HG03457 (cell line): Measurements from ENCODE around the gene SEMA4F.
A peak's percentile ranks its signal among the peaks of the same experiment; 100 is the strongest.
"Not testable (repeated sequence)": the region's sequence is repeated elsewhere in the genome, so short reads cannot be mapped to it uniquely, and the experiment has no call there.

Experiments
- ATAC-seq: cut with Tn5 transposase; IDR thresholded peaks from one replicate; pipeline ENCODE4 v1.9.1; 2021; ENCODE audit warnings: moderate number of reproducible peaks; ENCODE audit not compliant: unreplicated experiment

SEMA4F gene, protein sequence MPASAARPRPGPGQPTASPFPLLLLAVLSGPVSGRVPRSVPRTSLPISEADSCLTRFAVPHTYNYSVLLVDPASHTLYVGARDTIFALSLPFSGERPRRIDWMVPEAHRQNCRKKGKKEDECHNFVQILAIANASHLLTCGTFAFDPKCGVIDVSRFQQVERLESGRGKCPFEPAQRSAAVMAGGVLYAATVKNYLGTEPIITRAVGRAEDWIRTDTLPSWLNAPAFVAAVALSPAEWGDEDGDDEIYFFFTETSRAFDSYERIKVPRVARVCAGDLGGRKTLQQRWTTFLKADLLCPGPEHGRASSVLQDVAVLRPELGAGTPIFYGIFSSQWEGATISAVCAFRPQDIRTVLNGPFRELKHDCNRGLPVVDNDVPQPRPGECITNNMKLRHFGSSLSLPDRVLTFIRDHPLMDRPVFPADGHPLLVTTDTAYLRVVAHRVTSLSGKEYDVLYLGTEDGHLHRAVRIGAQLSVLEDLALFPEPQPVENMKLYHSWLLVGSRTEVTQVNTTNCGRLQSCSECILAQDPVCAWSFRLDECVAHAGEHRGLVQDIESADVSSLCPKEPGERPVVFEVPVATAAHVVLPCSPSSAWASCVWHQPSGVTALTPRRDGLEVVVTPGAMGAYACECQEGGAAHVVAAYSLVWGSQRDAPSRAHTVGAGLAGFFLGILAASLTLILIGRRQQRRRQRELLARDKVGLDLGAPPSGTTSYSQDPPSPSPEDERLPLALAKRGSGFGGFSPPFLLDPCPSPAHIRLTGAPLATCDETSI

DNA sequence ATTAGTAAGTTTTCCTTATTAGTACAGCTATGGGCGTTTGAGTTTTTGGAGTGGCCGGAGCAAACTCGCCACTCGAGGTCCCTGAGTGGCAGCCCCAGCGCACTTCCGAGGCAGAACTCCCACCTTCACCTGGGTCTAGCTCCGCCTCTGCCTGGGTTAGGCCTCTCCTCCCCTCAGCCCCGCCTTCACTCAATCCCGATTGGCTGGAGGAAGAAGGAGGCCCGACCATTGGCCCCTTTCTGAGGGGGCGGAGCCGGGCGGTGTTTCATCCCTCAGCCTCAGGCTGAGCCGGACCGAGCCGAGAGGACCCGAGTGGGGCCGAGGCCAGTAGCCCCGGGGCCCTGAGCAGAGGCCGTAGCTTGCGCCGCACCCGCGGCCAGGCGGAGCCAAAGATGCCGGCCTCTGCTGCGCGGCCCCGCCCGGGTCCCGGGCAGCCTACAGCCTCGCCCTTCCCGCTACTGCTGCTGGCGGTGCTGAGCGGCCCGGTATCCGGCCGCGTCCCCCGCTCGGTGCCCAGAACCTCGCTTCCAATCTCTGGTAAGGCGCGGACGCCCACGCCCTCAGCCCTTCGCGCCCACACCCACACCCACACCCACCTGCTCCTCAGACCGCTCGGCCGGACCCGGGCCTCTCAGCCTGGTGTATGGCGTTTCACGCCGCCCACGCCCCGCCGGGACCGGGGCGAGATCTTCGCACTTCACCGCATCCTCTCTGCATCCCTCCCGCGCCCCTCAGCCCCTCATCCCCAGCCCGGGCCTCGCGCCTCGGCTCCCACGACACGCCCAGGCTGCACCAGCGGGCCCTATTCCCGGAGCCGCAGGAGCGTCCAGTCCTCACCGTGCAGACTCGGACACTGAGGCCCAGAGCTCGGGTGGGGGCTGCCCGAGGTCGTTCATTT lies at the start of gene SEMA4F:
TSS of gene SEMA4F (plus strand) at position 263 of the 898 bp plus-strand sequence. CDS start at position 393, 130 bp downstream.
- peak; percentile 99 for ATAC-seq

- ATAC-seq = no peak
Observed at GRCh38 chr2:74606927-74607326, 47.1 kb upstream of the SEMA4F start.

DNA sequence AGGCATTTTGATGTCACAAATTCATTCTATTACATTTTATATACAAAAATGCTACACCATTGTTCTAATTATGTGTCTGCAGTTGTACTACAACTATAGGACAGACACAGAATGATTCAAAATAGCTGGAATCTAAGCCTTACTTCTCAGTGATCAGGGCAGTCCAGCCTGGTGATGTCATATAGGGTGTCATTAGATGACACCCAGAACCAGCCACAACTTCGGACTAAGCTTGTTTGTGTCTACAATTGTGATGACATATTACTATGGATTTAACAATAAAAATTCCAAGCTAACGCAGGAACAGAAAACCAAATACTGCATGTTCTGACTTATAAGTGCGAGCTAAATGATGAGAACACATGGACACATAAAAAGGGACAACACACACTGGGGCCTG lies 36.9 kb upstream of the SEMA4F start:
- no peak for ATAC-seq

- no peak for ATAC-seq
Observed at GRCh38 chr2:74618410-74619083, 35.5 kb upstream of the SEMA4F start.

- ATAC-seq = no peak
Observed at GRCh38 chr2:74619651-74620297, 34.3 kb upstream of the SEMA4F start.

DNA sequence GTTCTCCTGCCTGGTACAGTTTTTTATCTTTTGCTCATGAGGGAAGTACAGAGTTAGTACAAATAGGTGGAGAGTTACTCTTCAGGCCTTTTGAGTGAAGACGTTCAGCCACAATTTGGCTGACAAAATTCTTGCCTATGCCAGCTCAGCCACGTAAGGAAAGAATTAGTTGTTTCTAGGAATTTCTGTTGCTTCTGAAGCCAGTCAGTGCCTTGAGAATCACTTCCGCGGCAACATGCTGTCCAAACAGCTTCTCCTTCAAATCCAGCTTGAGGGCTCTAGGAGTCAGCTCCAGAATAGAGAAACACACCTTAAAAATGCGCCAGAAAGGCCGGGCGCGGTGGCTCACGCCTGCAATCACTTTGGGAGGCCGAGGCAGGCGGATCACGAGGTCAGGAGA lies 33.4 kb upstream of the SEMA4F start:
- ATAC-seq = no peak

DNA sequence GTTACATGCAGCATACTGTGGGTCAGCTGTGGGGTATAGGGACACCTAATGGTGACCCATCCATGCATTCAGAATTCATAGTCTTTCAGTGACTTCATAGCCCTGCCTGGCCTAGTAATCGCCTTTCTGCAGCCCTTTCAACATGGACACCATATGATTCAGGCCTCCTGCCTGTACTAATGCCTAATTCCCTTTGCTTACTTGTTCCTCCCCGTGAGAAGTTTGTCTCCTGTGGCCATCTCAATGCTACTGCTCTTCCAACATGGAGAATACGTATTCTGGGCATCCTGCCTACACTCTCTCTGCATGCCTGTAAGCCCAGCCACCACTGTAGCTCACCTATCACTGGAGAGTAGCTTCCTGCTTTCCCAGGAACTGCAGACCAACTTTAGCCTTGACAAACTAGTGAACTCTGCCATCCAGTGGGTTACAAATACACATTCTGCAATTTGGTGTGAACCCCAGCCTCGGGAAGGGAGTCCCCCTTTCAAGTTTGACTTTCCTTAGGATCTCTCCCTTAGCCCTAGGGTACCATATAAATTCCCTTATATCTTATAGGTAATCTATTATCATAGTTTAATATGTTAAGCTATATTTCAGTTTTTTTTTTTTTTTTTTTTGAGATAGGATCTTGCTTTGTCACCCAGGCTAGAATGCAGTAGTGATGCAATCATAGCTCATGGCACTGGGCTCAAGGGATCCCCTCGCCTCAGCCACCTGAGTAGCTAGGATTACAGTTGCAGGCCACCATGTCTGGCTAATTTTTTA lies 28.2 kb upstream of the SEMA4F start:
- ATAC-seq = no peak

- ATAC-seq = no peak
Observed at GRCh38 chr2:74628538-74629105, 25.4 kb upstream of the SEMA4F start.

GRCh38 chr2:74630454-74630853 lies 23.6 kb upstream of the SEMA4F start:
- ATAC-seq = not testable (repeated sequence)

DNA sequence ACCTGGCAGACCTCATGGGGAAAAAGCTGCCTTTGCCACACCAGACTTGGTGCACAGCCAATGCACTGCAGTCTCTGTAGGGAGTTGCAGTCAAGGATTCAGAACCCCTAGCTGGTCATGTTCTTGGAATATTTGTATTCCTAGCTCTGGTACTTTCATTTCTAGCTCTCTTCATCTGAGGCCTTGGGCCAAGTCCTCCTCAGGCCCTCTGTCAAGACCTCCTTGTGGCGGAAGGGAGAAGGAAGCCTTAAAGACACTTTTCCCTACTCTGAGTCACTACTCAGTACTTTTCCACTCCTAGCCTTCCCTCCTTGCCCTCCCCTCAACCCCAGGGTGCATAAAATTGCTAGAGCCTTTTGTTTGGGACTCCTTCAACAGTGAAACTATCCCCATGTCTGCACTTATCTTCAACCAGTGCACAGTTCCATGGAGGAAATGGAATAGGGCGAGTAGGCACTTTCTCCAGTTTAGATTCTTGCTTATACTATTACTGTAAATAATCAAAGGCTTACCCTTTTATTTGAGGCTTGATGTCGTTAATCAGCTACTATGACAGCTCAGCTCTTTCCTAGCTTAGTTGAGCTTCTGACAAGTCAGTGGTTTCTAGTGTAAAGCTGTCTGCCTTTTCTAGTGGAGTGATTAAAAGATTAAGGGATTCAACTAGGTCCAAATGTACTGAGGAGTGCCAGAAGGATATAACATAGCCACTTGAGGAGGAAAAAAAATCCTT lies 21.7 kb upstream of the SEMA4F start:
- no peak for ATAC-seq

DNA sequence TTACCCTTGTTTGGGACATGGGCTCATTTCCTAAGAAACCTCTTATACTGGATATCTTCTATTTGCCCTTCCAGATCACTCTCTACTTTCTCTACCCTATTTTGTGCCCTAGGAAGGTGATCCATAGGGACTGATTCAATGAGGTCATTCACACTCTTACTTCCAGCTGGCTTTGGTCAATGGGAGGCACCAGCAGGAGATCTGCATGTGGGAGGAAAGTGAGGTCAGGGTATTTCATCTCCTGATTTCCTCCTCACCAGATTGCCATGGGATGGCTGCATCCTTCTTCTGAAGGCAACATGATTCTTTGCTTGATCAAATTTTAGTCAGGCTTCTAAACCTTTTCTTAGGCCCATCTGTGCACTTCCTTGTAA lies 21.1 kb upstream of the SEMA4F start:
- ATAC-seq = no peak

DNA sequence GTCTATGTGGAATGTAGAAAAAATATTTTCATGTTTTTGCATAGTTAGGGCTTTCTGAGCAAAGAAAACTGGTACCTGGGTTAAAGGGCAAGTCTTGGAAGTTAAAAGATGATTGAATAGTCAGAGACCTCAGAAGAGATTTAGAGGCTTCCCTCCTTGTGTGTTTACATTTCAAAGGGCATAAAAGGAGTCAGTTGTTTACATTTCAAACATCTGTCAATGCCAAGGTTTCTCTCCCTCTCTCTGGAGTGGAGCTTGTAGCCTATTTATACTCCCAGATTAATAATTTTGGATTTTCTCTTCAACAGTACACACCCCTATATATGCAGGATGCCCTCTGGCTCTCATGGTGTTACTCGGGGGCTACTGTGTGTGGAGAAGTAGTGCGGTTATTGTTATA lies 14.5 kb upstream of the SEMA4F start:
- ATAC-seq = no peak

GRCh38 chr2:74645344-74645743 lies 8.7 kb upstream of the SEMA4F start:
- no peak for ATAC-seq

DNA sequence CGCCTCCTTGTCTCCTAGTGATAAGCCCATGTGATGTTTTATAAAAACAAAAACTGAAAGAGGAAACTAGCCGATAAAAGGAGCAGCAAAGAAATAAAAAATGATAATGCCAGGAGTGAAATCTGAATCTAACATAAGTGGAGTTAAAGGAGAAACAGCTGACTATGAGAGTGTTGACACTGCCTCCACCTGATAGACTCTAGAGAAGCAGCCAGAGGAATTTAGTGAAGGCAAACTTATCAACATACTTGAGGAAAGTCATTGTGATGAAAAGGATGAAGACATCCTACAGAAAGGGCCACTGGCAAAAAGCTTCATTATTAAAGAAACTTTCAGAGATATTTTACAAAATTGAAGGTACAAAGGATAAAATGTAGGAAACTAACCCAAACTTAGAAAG lies 7.8 kb upstream of the SEMA4F start:
- no peak for ATAC-seq

- ATAC-seq = no peak
Observed at GRCh38 chr2:74646834-74647482, 7.1 kb upstream of the SEMA4F start.

- no peak for ATAC-seq
Observed at GRCh38 chr2:74648009-74648443, 6.0 kb upstream of the SEMA4F start, which contains the start of gene M1AP. M1AP (minus strand) TSS chr2:74648330; CDS start chr2:74640275, 8,055 bp downstream.

- ATAC-seq = peak; percentile 16
Observed at GRCh38 chr2:74653589-74653984, 460 bp upstream of the SEMA4F start.

DNA sequence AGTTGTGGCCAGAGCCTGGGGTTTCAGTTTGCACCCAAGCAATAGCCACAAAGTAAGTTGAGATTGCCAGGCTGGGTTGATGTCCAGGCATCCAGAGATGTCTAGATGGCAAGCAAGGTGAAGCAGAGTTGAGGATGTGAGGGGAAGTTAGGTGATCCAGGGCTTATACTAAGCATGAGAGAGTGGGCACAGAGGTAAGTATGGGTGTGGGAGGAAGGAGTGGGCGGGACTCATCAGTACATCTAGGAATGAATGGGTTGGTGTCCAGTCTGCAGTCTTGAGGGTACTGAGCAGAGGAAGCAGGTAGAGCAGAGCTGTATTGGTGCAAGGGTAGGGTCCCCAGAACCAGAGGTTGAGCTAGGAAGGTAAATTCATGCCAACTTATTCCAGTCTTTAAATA lies 1.5 kb downstream of the SEMA4F start:
- ATAC-seq = no peak
